Esophagus squamous epithelium (tissue), 4 donors: ENCODE data around the gene MUC20.

Experiments used
- POLR2A ChIP-seq, 4 donors: fragments of 450-650 bp; IDR thresholded peaks; one replicate each; pipeline ENCODE4 v1.6.1; 2017; ENCODE audit warnings: antibody characterized with exemption in 4 of 4, mild to moderate bottlenecking in 4 of 4, moderate library complexity in 3 of 4
- TF ChIP-seq, protein P1 (sequence below), 6 experiments: fragments of 450-650 bp in 4 of 6; fragments of 200-600 bp in 2 of 6; sonication (generic) in 2 of 6; IDR thresholded peaks; one replicate each; pipeline ENCODE4 v1.5.1; 2016 to 2019; ENCODE audit warnings: antibody characterized with exemption in 6 of 6, mild to moderate bottlenecking in 4 of 6, moderate library complexity in 4 of 6

DNA sequence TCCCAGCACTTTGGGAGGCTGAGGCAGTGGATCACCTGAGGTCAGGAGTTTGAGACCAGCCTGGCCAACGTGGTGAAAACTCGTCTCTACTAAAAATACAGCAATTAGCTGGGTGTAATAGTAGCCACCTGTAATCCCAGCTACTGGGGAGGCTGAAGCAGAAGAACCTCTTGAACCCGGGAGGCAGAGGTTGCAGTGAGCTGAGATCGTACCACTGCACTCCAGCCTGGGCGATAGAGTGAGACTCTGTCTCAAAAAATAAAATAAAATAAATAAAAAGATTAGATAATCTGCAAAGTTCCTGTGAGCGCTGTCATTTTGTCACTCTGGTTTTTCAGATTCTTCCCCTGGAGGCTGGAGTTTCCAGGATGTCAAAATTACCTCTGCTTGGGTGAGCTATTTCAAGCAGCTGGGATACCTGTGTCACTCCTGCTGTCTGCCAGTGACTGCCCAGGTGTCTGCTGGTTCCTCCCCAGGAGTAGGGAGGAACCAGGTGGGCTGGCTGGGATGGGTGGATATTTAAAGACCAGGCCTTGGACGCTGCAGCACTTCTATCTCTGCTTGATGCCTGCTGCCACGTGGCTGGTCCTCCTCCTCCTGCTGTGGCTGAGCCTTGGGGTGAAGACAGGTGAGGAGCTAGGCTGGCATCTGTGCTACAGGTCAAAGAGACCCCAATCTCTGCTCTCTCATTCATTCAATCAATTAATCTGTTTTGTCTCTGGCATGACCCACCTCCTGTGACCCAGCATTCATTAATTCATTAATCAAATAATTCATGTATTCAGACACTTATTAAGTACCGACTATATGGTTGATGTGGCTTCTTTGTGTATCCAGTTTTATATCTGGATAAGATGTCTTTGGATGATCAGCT is 19.5 kb upstream of the MUC20 start:
- TF ChIP-seq, protein P1, sequence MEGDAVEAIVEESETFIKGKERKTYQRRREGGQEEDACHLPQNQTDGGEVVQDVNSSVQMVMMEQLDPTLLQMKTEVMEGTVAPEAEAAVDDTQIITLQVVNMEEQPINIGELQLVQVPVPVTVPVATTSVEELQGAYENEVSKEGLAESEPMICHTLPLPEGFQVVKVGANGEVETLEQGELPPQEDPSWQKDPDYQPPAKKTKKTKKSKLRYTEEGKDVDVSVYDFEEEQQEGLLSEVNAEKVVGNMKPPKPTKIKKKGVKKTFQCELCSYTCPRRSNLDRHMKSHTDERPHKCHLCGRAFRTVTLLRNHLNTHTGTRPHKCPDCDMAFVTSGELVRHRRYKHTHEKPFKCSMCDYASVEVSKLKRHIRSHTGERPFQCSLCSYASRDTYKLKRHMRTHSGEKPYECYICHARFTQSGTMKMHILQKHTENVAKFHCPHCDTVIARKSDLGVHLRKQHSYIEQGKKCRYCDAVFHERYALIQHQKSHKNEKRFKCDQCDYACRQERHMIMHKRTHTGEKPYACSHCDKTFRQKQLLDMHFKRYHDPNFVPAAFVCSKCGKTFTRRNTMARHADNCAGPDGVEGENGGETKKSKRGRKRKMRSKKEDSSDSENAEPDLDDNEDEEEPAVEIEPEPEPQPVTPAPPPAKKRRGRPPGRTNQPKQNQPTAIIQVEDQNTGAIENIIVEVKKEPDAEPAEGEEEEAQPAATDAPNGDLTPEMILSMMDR (IDR thresholded peaks at IDR 0.05) = no peak
- no peak for TF ChIP-seq POLR2A (IDR thresholded peaks at IDR 0.05)
